OCI-LY1 (cell line): ENCODE measurements around the gene SEC24C.

Experiments
- H2AFZ ChIP-seq: fragments of 200-600 bp; sonication (generic), shearing (Covaris generic); 2 replicates; pipeline ENCODE4 v1.6.0; 2014; ENCODE audit warnings: antibody characterized with exemption, mild to moderate bottlenecking, low read length
- H3F3A ChIP-seq: fragments of 200-600 bp; sonication (generic), shearing (Covaris generic); 2 replicates; pipeline ENCODE4 v1.6.0; 2014; ENCODE audit warnings: mild to moderate bottlenecking, antibody characterized with exemption, low read length, moderate library complexity; ENCODE audit not compliant: insufficient read depth
- H3K27ac ChIP-seq: fragments of 200-600 bp; sonication (generic); 2 replicates; pipeline ENCODE4 v1.5.1; 2014; ENCODE audit warnings: low read length, mixed run types, mild to moderate bottlenecking, low read depth; ENCODE audit not compliant: poor library complexity, severe bottlenecking
- H3K27me3 ChIP-seq: fragments of 200-600 bp; sonication (generic); 2 replicates; pipeline ENCODE4 v1.6.0; 2014; ENCODE audit warnings: antibody characterized with exemption, mild to moderate bottlenecking, low read length, moderate library complexity; ENCODE audit not compliant: insufficient read depth
- H3K36me3 ChIP-seq: fragments of 200-600 bp; sonication (generic); 2 replicates; pipeline ENCODE4 v1.6.1; 2014; ENCODE audit warnings: mild to moderate bottlenecking, antibody characterized with exemption, low read length, moderate library complexity, mixed read lengths; ENCODE audit not compliant: insufficient read depth
- H3K4me1 ChIP-seq: fragments of 200-600 bp; sonication (generic); 2 replicates; pipeline ENCODE4 v1.5.1; 2014; ENCODE audit warnings: mild to moderate bottlenecking, low read length, moderate library complexity; ENCODE audit not compliant: insufficient read depth, severe bottlenecking
- H3K4me2 ChIP-seq: fragments of 200-600 bp; sonication (generic), shearing (Covaris generic); 2 replicates; pipeline ENCODE4 v1.6.1; 2014; ENCODE audit warnings: low read length
- H3K4me3 ChIP-seq: fragments of 200-600 bp; sonication (generic); 2 replicates; pipeline ENCODE4 v1.5.1; 2014; ENCODE audit warnings: low read length, low read depth, mild to moderate bottlenecking, mixed read lengths; ENCODE audit not compliant: poor library complexity, severe bottlenecking
- H3K79me2 ChIP-seq: fragments of 200-600 bp; shearing (Covaris generic); 2 replicates; pipeline ENCODE4 v1.6.1; 2016; ENCODE audit warnings: mixed run types, low read length, mixed read lengths; ENCODE audit not compliant: insufficient read depth
- H3K9ac ChIP-seq: fragments of 200-600 bp; sonication (generic), shearing (Covaris generic); 2 replicates; pipeline ENCODE4 v1.6.1; 2014; ENCODE audit warnings: mild to moderate bottlenecking, low read length, mixed read lengths
- H3K9me2 ChIP-seq: fragments of 200-600 bp; sonication (generic), shearing (Covaris generic); 2 replicates; pipeline ENCODE4 v1.6.1; 2014; ENCODE audit warnings: low read depth, mild to moderate bottlenecking, low read length, mixed read lengths
- H3K9me3 ChIP-seq: fragments of 200-600 bp; shearing (Covaris generic); 2 replicates; pipeline ENCODE4 v1.6.1; 2014; ENCODE audit warnings: low read length, mixed read lengths
- H4K20me1 ChIP-seq: fragments of 200-600 bp; sonication (generic), shearing (Covaris generic); 2 replicates; pipeline ENCODE4 v1.6.0; 2016; ENCODE audit warnings: mild to moderate bottlenecking, low read length; ENCODE audit not compliant: insufficient read depth
- CTCF ChIP-seq: fragments of 200-600 bp; sonication (generic), shearing (Covaris generic); IDR thresholded peaks from 2 replicates; pipeline ENCODE4 v1.5.1; 2017; ENCODE audit warnings: mild to moderate bottlenecking, antibody characterized with exemption, low read length, moderate library complexity, mixed read lengths
- EZH2 ChIP-seq: fragments of 200-600 bp; sonication (generic), shearing (Covaris generic); IDR thresholded peaks from 2 replicates; pipeline ENCODE4 v1.8.0; 2017; ENCODE audit warnings: borderline replicate concordance, mixed run types, mild to moderate bottlenecking, antibody characterized with exemption, low read length, moderate library complexity, mixed read lengths

Gene SEC24C

GRCh38 chr10:73779539-73780197, 35.5 kb downstream of the SEC24C start:
- H3K4me3 ChIP-seq, result no peak overlapping the region
- TF ChIP-seq EZH2 (no peak), CTCF (no peak)
- H3K4me1 ChIP-seq, result peaks cover 52% of the 10 kb centered on the region
- H3K9me3 ChIP-seq, result no peaks in the 10 kb centered on the region
- H2AFZ ChIP-seq, result no peak overlapping the region
- H4K20me1 ChIP-seq, result no peaks in the 10 kb centered on the region
- peaks cover 42% of the 10 kb centered on the region; the same call in 1 of the 2 replicates for H3K36me3 ChIP-seq
- 0 out of 2 replicates have a peak, but pooled peaks cover 4% of the 10 kb centered on the region for H3F3A ChIP-seq
- peaks cover 43% of the 10 kb centered on the region for H3K79me2 ChIP-seq
- H3K27me3 ChIP-seq, result no peaks in the 10 kb centered on the region
- no peak overlapping the region for H3K9ac ChIP-seq
- H3K9me2 ChIP-seq, result no peaks in the 10 kb centered on the region
- no peak overlapping the region for H3K4me2 ChIP-seq
- no peak overlapping the region for H3K27ac ChIP-seq

GRCh38 chr10:73780301-73780700, 36.1 kb downstream of the SEC24C start:
- peaks cover 37% of the 10 kb centered on the region for H3K79me2 ChIP-seq
- H3K9ac ChIP-seq, result peak overlapping the region; percentile 79; the same call in 1 of the 2 replicates
- peaks cover 37% of the 10 kb centered on the region; the same call in 1 of the 2 replicates for H3K36me3 ChIP-seq

GRCh38 chr10:73780966-73781365, 36.8 kb downstream of the SEC24C start:
- H3K9ac ChIP-seq, result peak overlapping the region; percentile 79
- no peaks in the 10 kb centered on the region for H3K9me2 ChIP-seq
- TF ChIP-seq CTCF (no peak), EZH2 (no peak)
- H3K79me2 ChIP-seq, result peaks cover 31% of the 10 kb centered on the region
- peaks cover 44% of the 10 kb centered on the region for H3K4me1 ChIP-seq
- H3F3A ChIP-seq, result 0 out of 2 replicates have a peak, but pooled peaks cover 4% of the 10 kb centered on the region
- peak overlapping the region; percentile 74 for H3K27ac ChIP-seq
- peaks cover 30% of the 10 kb centered on the region; the same call in 1 of the 2 replicates for H3K36me3 ChIP-seq
- no peaks in the 10 kb centered on the region for H3K27me3 ChIP-seq
- H2AFZ ChIP-seq, result no peak overlapping the region
- no peaks in the 10 kb centered on the region for H3K9me3 ChIP-seq
- peak overlapping the region; percentile 98 for H3K4me2 ChIP-seq
- peak overlapping the region; percentile 82 for H3K4me3 ChIP-seq
- H4K20me1 ChIP-seq, result no peaks in the 10 kb centered on the region

More at GRCh38 chr10:73780301-73780700, 36.1 kb downstream of the SEC24C start:
- Histone ChIP-seq H3K9me3 (no peaks in the 10 kb centered on the region), H3K4me1 (peaks cover 50% of the 10 kb centered on the region), H3K27ac (peak overlapping the region; percentile 74), H4K20me1 (no peaks in the 10 kb centered on the region), H3K27me3 (no peaks in the 10 kb centered on the region), H3K9me2 (no peaks in the 10 kb centered on the region), H3K4me3 (peak overlapping the region; percentile 82), H2AFZ (no peak overlapping the region), H3K4me2 (peak overlapping the region; percentile 98), H3F3A (0 out of 2 replicates have a peak, but pooled peaks cover 4% of the 10 kb centered on the region)
- TF ChIP-seq CTCF, result no peak
- no peak for TF ChIP-seq EZH2
